HepG2 (cell line): Measurements from ENCODE around the gene FAM234A. TPM values are rescaled to one million over a fixed set of nuclear protein-coding genes. Genes with fewer than 3 reads are reported as not detected.

Source experiments
- ATAC-seq: fragments of 200-7000 bp; cut with Tn5 transposase; 3 replicates; pipeline ENCODE4 v1.9.1; 2020; ENCODE audit warnings: mild to moderate bottlenecking, moderate library complexity
- BruUV-seq: library from RNA; stranded (reverse); fragments of 400-500 nt; replicated peaks from 2 replicates; lab custom pipeline; 2021; lab: Mats Ljungman, UMichigan
- CTCF ChIA-PET: fragments of 300-600 bp; formaldehyde crosslinking; extraction: SDS; loops from one replicate; lab custom pipeline; 2021; ENCODE audit warnings: low total read pairs, inconsistent platforms, low intra/inter-chr PET ratio; lab: Yijun Ruan, JAX
- POLR2A ChIA-PET: fragments of 350-600 bp; sonication (Branson Sonifier 250); formaldehyde crosslinking; loops from one replicate; lab custom pipeline; 2020; ENCODE audit warnings: antibody characterized with exemption, inconsistent platforms; lab: Yijun Ruan, JAX
- DNase-seq: peaks from one replicate; pipeline ENCODE4 v3.0.0-alpha.2; 2015; ENCODE audit warnings: low spot score
- FAIRE-seq: peaks from 3 replicates; lab custom pipeline; 2011; peaks lifted over from hg19 to GRCh38; lab: Jason Lieb, UNC
- H2AFZ ChIP-seq: one replicate; pipeline ENCODE4 v1.6.1; 2011; ENCODE audit warnings: low read length, inconsistent platforms
- H3K27ac ChIP-seq: fragments of 300-600 bp; 3 replicates; pipeline ENCODE4 v1.8.0; 2011; ENCODE audit warnings: mixed run types, mild to moderate bottlenecking, mixed read lengths, low read length, inconsistent platforms; ENCODE audit not compliant: insufficient read depth; ENCODE audit errors: extremely low read length
- H3K27me3 ChIP-seq, 2 experiments: fragments of 200-600 bp in 1 of 2; 2 replicates in 1 of 2; 3 replicates in 1 of 2; pipeline versions ENCODE4 v1.6.0 to v1.8.0; 2011; ENCODE audit warnings: low read length in 2 of 2, mild to moderate bottlenecking in 2 of 2, moderate library complexity in 2 of 2, inconsistent platforms in 1 of 2; ENCODE audit not compliant: insufficient read depth in 2 of 2, control insufficient read depth in 1 of 2
- H3K36me3 ChIP-seq, 2 experiments: fragments of 200-600 bp in 1 of 2; replicated peaks in 1 of 2; 2 replicates in 1 of 2; 3 replicates in 1 of 2; pipeline versions ENCODE4 v1.5.1 to v1.8.0; 2011; ENCODE audit warnings: low read length in 2 of 2, inconsistent platforms in 1 of 2; ENCODE audit not compliant: insufficient read depth in 2 of 2, control insufficient read depth in 1 of 2
- H3K4me1 ChIP-seq: 2 replicates; pipeline ENCODE4 v1.5.1; 2012; ENCODE audit warnings: low read length, inconsistent platforms; ENCODE audit not compliant: insufficient read depth
- H3K4me2 ChIP-seq: 2 replicates; pipeline ENCODE4 v1.6.0; 2011; ENCODE audit warnings: low read depth, low read length, inconsistent platforms
- H3K4me3 ChIP-seq, 3 experiments: fragments of 200-600 bp in 1 of 3; sonication (generic), shearing (Covaris generic) in 1 of 3; replicated peaks in 1 of 3; 2 replicates each; pipeline ENCODE4 v1.5.1; 2011 to 2016; ENCODE audit warnings: low read length in 3 of 3, inconsistent platforms in 2 of 3, low read depth in 2 of 3, mild to moderate bottlenecking in 2 of 3, control low read depth in 1 of 3, mixed read lengths in 1 of 3; ENCODE audit not compliant: insufficient read depth in 1 of 3
- H3K79me2 ChIP-seq: one replicate; pipeline ENCODE4 v1.6.1; 2011; ENCODE audit warnings: low read length, inconsistent platforms; ENCODE audit not compliant: insufficient read depth
- H3K9ac ChIP-seq: 2 replicates; pipeline ENCODE4 v1.6.0; 2011; ENCODE audit warnings: mild to moderate bottlenecking, low read depth, low read length, inconsistent platforms; ENCODE audit not compliant: insufficient read depth
- H3K9me3 ChIP-seq: 2 replicates; pipeline ENCODE4 v1.5.1; 2012; ENCODE audit warnings: mild to moderate bottlenecking, low read length
- H4K20me1 ChIP-seq: 2 replicates; pipeline ENCODE4 v1.6.0; 2011; ENCODE audit warnings: inconsistent platforms, mild to moderate bottlenecking, low read length, moderate library complexity; ENCODE audit not compliant: insufficient read depth
- DNMT3B ChIP-seq: conservative IDR thresholded peaks from 2 replicates; pipeline ENCODE4 v1.6.1; 2016; ENCODE audit warnings: missing biosample characterization, control low read depth
- FOXA1 ChIP-seq, 2 experiments: fragments of 450-650 bp in 1 of 2; sonication (generic) in 1 of 2; formaldehyde crosslinking in 1 of 2; IDR thresholded peaks; 2 replicates each; pipeline versions ENCODE4 v1.4.0 to v1.6.1; 2016 to 2020; ENCODE audit warnings: missing genetic modification reagents in 1 of 2
- FOXM1 ChIP-seq: sonication (generic); formaldehyde crosslinking; IDR thresholded peaks from 2 replicates; pipeline ENCODE4 v1.5.0; 2020; ENCODE audit warnings: missing genetic modification reagents
- HES4 ChIP-seq: sonication (generic); formaldehyde crosslinking; IDR thresholded peaks from 2 replicates; pipeline ENCODE4 v1.9.0; 2021; ENCODE audit warnings: mild to moderate bottlenecking, missing genetic modification reagents, borderline replicate concordance
- JDP2 ChIP-seq: sonication (generic); formaldehyde crosslinking; IDR thresholded peaks from 2 replicates; pipeline ENCODE4 v1.8.1; 2022; ENCODE audit warnings: missing genetic modification reagents, borderline replicate concordance
- JUN ChIP-seq: sonication (generic); formaldehyde crosslinking; IDR thresholded peaks from 2 replicates; pipeline ENCODE4 v1.4.0; 2020; ENCODE audit warnings: mild to moderate bottlenecking, missing genetic modification reagents
- JUND ChIP-seq: sonication (generic); formaldehyde crosslinking; IDR thresholded peaks from 2 replicates; pipeline ENCODE4 v1.8.0; 2022; ENCODE audit warnings: mild to moderate bottlenecking, missing genetic modification reagents
- KMT2B ChIP-seq: IDR thresholded peaks from 2 replicates; pipeline ENCODE4 v1.6.1; 2016; ENCODE audit warnings: missing genetic modification reagents, missing compliant biosample characterization
- MAX ChIP-seq: IDR thresholded peaks from 2 replicates; pipeline ENCODE4 v1.6.1; 2012; ENCODE audit warnings: inconsistent platforms
- NFE2L2 ChIP-seq: fragments of 150-350 bp; IDR thresholded peaks from 2 replicates; pipeline ENCODE4 v1.6.1; 2014; ENCODE audit warnings: low read length
- NONO ChIP-seq, 2 experiments: fragments of 450-650 bp in 1 of 2; sonication (generic) in 1 of 2; formaldehyde crosslinking in 1 of 2; IDR thresholded peaks in 1 of 2; conservative IDR thresholded peaks in 1 of 2; 2 replicates each; pipeline versions ENCODE4 v1.6.1 to v1.8.0; 2017 to 2022; ENCODE audit warnings: mild to moderate bottlenecking in 1 of 2, missing genetic modification reagents in 1 of 2, moderate library complexity in 1 of 2
- THAP7 ChIP-seq: sonication (generic); formaldehyde crosslinking; IDR thresholded peaks from 2 replicates; pipeline ENCODE4 v1.8.1; 2023; ENCODE audit warnings: mild to moderate bottlenecking, missing genetic modification reagents
- TOPORS ChIP-seq: sonication (generic); formaldehyde crosslinking; IDR thresholded peaks from 2 replicates; pipeline ENCODE4 v1.8.0; 2023; ENCODE audit warnings: mild to moderate bottlenecking, missing genetic modification reagents
- ZFP36 ChIP-seq: fragments of 150-350 bp; IDR thresholded peaks from 2 replicates; pipeline ENCODE4 v1.6.1; 2018; ENCODE audit warnings: borderline replicate concordance, low read length, low read depth; ENCODE audit not compliant: partially characterized antibody
- ZNF230 ChIP-seq: sonication (generic); formaldehyde crosslinking; IDR thresholded peaks from 2 replicates; pipeline ENCODE4 v1.4.0; 2020; ENCODE audit warnings: mild to moderate bottlenecking, missing genetic modification reagents
- ZNF33A ChIP-seq: sonication (generic); formaldehyde crosslinking; IDR thresholded peaks from 2 replicates; pipeline ENCODE4 v1.5.1; 2020; ENCODE audit warnings: missing genetic modification reagents, mild to moderate bottlenecking, moderate library complexity, borderline replicate concordance
- ZNF383 ChIP-seq: sonication (generic); formaldehyde crosslinking; IDR thresholded peaks from 2 replicates; pipeline ENCODE4 v1.4.0; 2020; ENCODE audit warnings: missing genetic modification reagents, mild to moderate bottlenecking, borderline replicate concordance
- ZNF782 ChIP-seq: sonication (generic); formaldehyde crosslinking; IDR thresholded peaks from 2 replicates; pipeline ENCODE4 v1.4.0; 2020; ENCODE audit warnings: missing genetic modification reagents, mild to moderate bottlenecking, borderline replicate concordance
- WGBS: methylation state at CpG from one replicate; pipeline ENCODE4 v1.1.6; 2017; ENCODE audit warnings: low lambda C conversion rate; 5-methylcytosine and 5-hydroxymethylcytosine counted together
- in situ Hi-C: cut with HindIII; loops from 2 replicates; pipeline ENCODE4 v1.10.0; 2017; ENCODE audit warnings: low pct_unique_long_range_greater_than_20kb; ENCODE audit not compliant: extremely low pct_ligation_motif_present
- intact Hi-C: fragments of 100-400 bp; cut with micrococcal nuclease; formaldehyde crosslinking; loops from one replicate; pipeline ENCODE4 v1.10.0; 2022; ENCODE audit not compliant: unreplicated experiment
- polyA plus RNA-seq, 8 experiments: library from polyadenylated mRNA; depleted of rRNA in 3 of 8; stranded (reverse) in 7 of 8; unstranded in 1 of 8; fragments of >200 nt; fragmentation: Illumina TruSeq in 4 of 8; extraction: Trizol in 4 of 8; gene quantifications; 2 replicates each; pipeline versions ENCODE4 v1.2.1 to v1.2.3, GENCODE V29; 2011 to 2016; ENCODE audit warnings: low read depth in 4 of 8, missing spikeins in 1 of 8, mixed read lengths in 1 of 8; ENCODE audit not compliant: insufficient read depth in 1 of 8
- total RNA-seq, 5 experiments: library from RNA; depleted of rRNA; stranded (reverse); fragments of >200 nt; fragmentation: Illumina TruSeq; extraction: Trizol; gene quantifications; 2 replicates each; pipeline ENCODE4 v1.2.3, GENCODE V29; 2016; ENCODE audit warnings: low read depth in 1 of 5
- TF ChIP-seq, protein P1 (sequence below): sonication (generic); formaldehyde crosslinking; IDR thresholded peaks from 2 replicates; pipeline ENCODE4 v1.8.1; 2022; ENCODE audit warnings: low read depth, mild to moderate bottlenecking, missing genetic modification reagents
- TF ChIP-seq, protein P2 (sequence below): sonication (generic); formaldehyde crosslinking; IDR thresholded peaks from 2 replicates; pipeline ENCODE4 v1.4.0; 2020; ENCODE audit warnings: missing genetic modification reagents, borderline replicate concordance

FAM234A gene
- total and polyA plus RNA-seq, 2 of the 13 experiments (the other 11 are each of a cell fraction or from before 2014, with no cell fraction given) = 29.2 to 34.4 TPM

DNA sequence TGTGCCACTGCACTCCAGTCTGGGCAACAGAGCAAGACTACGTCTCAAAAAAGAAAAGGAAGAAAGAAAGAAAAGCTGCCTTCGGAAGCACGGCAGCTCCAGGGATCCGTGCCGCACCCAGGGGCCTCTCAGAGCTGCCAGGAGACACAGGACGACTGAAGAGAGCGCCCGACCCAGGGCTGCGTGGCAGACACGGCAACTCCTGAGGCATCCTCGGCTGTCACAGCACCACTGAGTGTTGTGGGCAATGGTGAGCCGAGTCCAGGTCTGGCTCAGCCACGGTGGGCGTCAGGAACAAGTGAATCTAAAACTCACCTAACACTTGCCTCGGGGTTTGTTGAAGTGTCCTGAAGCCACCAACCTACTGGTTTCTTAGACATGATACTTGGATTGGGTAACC, 77.1 kb downstream of the FAM234A start (continued):
- TF ChIP-seq THAP7 (CRISPR knock-in tag) = no peak
- no peak for TF ChIP-seq ZNF383
- TF ChIP-seq NONO (IDR thresholded peaks at IDR 0.05) = no peak
- TF ChIP-seq NONO (CRISPR knock-in tag; conservative IDR thresholded peaks at IDR 0.05) = no peak
- TF ChIP-seq DNMT3B (CRISPR knock-in tag) = no peak

GRCh38 chr16:314351-314750, 79.7 kb downstream of the FAM234A start:
- ATAC-seq (no peak), DNase-seq (no peak), FAIRE-seq (no peak)
- 96% methylated on average over 12 of the region's 16 CpGs for WGBS
- Histone ChIP-seq H3K4me2 (no peak overlapping the region), H3K27me3 (no peaks in the 10 kb centered on the region), H3K9ac (no peak overlapping the region), H3K36me3 (peaks cover 33 to 61% of the 10 kb centered on the region in 2 experiments), H3K4me1 (no peaks in the 10 kb centered on the region), H3K79me2 (peaks cover 39% of the 10 kb centered on the region), H4K20me1 (peaks cover 26% of the 10 kb centered on the region; the same call in 1 of the 2 replicates), H2AFZ (no peak overlapping the region), H3K27ac (no peak overlapping the region), H3K9me3 (no peaks in the 10 kb centered on the region), H3K4me3 (no peak overlapping the region)
- intact Hi-C loops (no loop called here), in situ Hi-C loops (no loop called here)
- ChIA-PET CTCF (no interaction called here), POLR2A (interaction anchor here (1.2 kb wide), 1 partner anchor 28 kb away, joined by 3 read pairs; no protein-coding TSS in a partner anchor)
- BruUV-seq = no TSS peak
- no peak for TF ChIP-seq FOXA1 (IDR thresholded peaks at IDR 0.05)
- TF ChIP-seq FOXA1 (CRISPR knock-in tag; IDR thresholded peaks at IDR 0.05) = no peak
- TF ChIP-seq, protein P1, sequence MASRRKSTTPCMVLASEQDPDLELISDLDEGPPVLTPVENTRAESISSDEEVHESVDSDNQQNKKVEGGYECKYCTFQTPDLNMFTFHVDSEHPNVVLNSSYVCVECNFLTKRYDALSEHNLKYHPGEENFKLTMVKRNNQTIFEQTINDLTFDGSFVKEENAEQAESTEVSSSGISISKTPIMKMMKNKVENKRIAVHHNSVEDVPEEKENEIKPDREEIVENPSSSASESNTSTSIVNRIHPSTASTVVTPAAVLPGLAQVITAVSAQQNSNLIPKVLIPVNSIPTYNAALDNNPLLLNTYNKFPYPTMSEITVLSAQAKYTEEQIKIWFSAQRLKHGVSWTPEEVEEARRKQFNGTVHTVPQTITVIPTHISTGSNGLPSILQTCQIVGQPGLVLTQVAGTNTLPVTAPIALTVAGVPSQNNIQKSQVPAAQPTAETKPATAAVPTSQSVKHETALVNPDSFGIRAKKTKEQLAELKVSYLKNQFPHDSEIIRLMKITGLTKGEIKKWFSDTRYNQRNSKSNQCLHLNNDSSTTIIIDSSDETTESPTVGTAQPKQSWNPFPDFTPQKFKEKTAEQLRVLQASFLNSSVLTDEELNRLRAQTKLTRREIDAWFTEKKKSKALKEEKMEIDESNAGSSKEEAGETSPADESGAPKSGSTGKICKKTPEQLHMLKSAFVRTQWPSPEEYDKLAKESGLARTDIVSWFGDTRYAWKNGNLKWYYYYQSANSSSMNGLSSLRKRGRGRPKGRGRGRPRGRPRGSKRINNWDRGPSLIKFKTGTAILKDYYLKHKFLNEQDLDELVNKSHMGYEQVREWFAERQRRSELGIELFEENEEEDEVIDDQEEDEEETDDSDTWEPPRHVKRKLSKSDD = no peak
- no peak for TF ChIP-seq MAX
- TF ChIP-seq NFE2L2 = no peak
- TF ChIP-seq FOXM1 (CRISPR knock-in tag) = no peak
- no peak for TF ChIP-seq ZNF33A
- TF ChIP-seq TOPORS (CRISPR knock-in tag) = no peak
- TF ChIP-seq KMT2B (CRISPR knock-in tag) = no peak
- TF ChIP-seq JUND (CRISPR knock-in tag) = no peak
- no peak for TF ChIP-seq ZNF230 (CRISPR knock-in tag)
- TF ChIP-seq JDP2 = no peak
- TF ChIP-seq ZNF782 (CRISPR knock-in tag) = no peak
- TF ChIP-seq ZFP36 = no peak
- no peak for TF ChIP-seq HES4 (CRISPR knock-in tag)
- no peak for TF ChIP-seq JUN (CRISPR knock-in tag)
- TF ChIP-seq, protein P2, sequence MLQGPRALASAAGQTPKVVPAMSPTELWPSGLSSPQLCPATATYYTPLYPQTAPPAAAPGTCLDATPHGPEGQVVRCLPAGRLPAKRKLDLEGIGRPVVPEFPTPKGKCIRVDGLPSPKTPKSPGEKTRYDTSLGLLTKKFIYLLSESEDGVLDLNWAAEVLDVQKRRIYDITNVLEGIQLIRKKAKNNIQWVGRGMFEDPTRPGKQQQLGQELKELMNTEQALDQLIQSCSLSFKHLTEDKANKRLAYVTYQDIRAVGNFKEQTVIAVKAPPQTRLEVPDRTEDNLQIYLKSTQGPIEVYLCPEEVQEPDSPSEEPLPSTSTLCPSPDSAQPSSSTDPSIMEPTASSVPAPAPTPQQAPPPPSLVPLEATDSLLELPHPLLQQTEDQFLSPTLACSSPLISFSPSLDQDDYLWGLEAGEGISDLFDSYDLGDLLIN (CRISPR knock-in tag) = no peak
